D721Med (cell line): ENCODE data around the gene PVALEF.

Experiments
- DNase-seq: peaks from one replicate; pipeline ENCODE4 v3.0.0; 2011; ENCODE audit warnings: low spot score; ENCODE audit not compliant: insufficient read length
- FAIRE-seq: peaks from 2 replicates; lab custom pipeline; 2011; peaks lifted over from hg19 to GRCh38; lab: Jason Lieb, UNC
- CTCF ChIP-seq: IDR thresholded peaks from 2 replicates; pipeline ENCODE4 v1.5.1; 2012; ENCODE audit warnings: mild to moderate bottlenecking, control low read depth; ENCODE audit not compliant: insufficient read depth; ENCODE audit errors: missing control alignments

Gene PVALEF

GRCh38 chr17:81160747-81161453, 4.4 kb upstream of the PVALEF start:
- FAIRE-seq: no peak
- no peak for TF ChIP-seq CTCF
- no peak for DNase-seq

- no peak for DNase-seq
- TF ChIP-seq CTCF: no peak
- no peak for FAIRE-seq
These were observed 3.8 kb upstream of the PVALEF start for GRCh38 chr17:81161536-81161935.

- FAIRE-seq (no peak), DNase-seq (no peak)
- no peak for TF ChIP-seq CTCF
These were observed 3.3 kb upstream of the PVALEF start for GRCh38 chr17:81161972-81162371.

GRCh38 chr17:81162491-81162890, 2.8 kb upstream of the PVALEF start:
- DNase-seq (no peak), FAIRE-seq (no peak)
- TF ChIP-seq CTCF: no peak

- TF ChIP-seq CTCF: no peak
These were observed 2.1 kb upstream of the PVALEF start for GRCh38 chr17:81163051-81163695.

GRCh38 chr17:81163703-81164370, 1.5 kb upstream of the PVALEF start:
- no peak for DNase-seq
- FAIRE-seq: no peak
- TF ChIP-seq CTCF: no peak

More at GRCh38 chr17:81163051-81163695, 2.1 kb upstream of the PVALEF start:
- no peak for DNase-seq
- no peak for FAIRE-seq
